ENCODE data around the gene MPST. TPM values are rescaled to one million over a fixed set of nuclear protein-coding genes. Genes with fewer than 3 reads are reported as not detected.

MPST gene
- polyA plus RNA-seq, 4 donors = 33.3 to 75.5 (median 46.1) TPM

DNA sequence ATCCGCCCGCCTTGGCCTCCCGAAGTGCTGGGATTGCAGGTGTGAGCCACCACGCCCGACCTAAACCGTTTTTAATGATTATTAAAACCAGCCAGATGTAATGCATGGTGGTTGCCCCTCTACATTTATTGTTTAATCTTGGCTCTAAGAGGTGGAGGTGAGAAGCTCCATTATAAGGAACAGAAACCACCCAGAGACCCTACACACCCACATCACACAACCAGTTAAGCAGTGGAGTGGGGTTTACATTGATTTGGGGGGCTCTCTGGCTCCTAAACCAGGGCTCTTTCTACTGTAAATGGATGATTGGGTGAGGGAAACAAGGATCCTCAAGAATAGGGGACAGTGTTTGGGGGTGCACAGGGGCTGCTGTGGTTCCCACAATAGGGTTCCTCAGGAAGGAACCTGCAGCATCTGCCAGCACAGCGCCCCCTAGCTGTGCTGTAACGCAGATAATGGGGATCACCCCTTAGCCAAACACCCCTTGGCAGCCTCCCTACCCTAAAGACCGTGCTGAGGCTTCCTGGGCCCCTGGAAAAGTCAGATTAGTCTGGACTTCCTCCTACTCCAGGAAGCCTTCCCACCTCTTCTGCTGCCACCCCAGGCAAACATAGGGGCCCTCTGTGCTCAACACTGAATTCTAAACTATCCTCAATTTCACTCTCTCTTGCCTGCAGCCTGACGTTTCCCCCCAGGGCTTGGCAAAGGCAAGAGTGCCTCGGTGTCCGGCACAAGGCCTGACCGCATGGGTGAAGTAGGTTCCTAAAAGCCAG is 2.4 kb downstream of the MPST start:
- DNase-seq (ENCODE audit: low read depth in 4 of 4, low spot score in 3 of 4) = no peak

GRCh38 chr22:37022483-37023337 is 3.2 kb downstream of the MPST start:
- DNase-seq (ENCODE audit: low read depth in 4 of 4, low spot score in 3 of 4) = no peak

GRCh38 chr22:37023743-37024338 is 4.3 kb downstream of the MPST start:
- no peak for DNase-seq (ENCODE audit: low read depth in 4 of 4, low spot score in 3 of 4)

DNA sequence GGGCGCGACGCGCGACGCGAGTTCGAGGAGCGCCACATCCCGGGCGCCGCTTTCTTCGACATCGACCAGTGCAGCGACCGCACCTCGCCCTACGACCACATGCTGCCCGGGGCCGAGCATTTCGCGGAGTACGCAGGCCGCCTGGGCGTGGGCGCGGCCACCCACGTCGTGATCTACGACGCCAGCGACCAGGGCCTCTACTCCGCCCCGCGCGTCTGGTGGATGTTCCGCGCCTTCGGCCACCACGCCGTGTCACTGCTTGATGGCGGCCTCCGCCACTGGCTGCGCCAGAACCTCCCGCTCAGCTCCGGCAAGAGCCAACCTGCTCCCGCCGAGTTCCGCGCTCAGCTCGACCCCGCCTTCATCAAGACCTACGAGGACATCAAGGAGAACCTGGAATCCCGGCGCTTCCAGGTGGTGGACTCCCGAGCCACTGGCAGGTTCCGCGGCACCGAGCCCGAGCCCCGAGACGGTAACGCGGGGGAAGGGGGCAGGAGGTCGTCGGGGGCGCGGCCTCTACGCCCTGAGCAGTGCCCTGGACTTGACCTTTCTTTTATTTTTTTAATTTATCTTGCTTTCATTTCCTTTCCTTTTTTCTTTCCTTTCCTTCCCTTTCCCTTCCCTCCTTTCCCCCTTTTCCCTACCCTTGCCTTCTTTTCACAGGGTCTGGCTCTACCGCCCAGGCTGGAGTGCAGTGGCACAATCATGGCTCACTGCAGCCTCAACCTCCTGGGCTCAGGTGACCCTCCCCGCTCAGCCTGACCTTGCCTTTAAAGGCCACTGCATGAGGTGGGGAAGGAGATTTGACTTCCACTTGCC is 5.0 kb downstream of the MPST start:
- DNase-seq (ENCODE audit: low read depth in 4 of 4, low spot score in 3 of 4) = no peak

DNA sequence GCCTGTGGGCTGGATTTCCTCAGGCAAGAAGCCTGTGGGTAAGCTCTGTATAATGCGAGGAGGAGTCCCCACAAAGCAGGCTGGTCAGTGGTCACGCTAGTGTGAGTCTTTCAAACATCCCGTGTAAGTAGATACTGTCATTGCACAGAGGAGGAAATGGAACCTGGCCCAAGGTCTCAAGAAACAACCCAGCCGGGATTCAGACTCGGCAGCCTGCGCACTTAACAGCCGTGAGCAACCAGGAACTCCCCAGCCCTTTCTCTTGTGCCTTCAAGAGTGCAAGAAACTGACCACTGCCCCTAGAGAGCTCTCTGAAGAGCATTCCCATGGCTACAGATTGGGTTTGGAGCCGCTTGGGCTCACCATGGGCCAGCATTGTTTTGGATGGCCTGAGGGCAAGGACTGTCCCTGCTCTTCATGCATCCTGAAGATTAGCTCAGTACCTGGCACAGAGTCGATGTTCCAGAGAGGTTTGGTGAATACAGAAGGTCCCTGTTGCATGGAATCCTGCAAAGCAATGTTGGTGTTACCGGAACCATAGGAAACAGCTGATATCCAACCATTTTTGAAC is 6.0 kb downstream of the MPST start:
- no peak for DNase-seq (ENCODE audit: low read depth in 4 of 4, low spot score in 3 of 4)

- DNase-seq (ENCODE audit: low read depth in 4 of 4, low spot score in 3 of 4) = no peak
Observed at GRCh38 chr22:37026325-37026724, 6.8 kb downstream of the MPST start.

DNA sequence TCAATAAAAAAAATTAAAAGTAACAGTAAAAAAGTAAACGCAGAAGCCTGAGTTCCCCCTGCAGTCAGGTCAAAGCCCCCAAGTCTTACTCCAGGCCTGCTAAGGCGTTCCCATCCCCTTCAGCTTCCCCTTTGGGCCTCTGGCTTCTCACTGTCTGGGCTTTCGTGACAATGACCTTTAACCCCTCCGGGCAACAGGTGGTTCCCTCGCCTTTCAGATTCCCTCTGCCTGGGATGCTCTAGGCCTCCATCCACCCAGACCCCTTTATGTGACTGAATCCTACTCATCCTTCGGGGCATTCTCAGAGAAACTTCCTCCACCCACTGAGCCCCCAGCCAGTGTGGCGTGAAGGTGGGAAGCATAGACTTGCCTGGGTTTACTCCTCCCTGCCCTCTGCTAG is 8.0 kb downstream of the MPST start:
- no peak for DNase-seq (ENCODE audit: low read depth in 4 of 4, low spot score in 3 of 4)

DNA sequence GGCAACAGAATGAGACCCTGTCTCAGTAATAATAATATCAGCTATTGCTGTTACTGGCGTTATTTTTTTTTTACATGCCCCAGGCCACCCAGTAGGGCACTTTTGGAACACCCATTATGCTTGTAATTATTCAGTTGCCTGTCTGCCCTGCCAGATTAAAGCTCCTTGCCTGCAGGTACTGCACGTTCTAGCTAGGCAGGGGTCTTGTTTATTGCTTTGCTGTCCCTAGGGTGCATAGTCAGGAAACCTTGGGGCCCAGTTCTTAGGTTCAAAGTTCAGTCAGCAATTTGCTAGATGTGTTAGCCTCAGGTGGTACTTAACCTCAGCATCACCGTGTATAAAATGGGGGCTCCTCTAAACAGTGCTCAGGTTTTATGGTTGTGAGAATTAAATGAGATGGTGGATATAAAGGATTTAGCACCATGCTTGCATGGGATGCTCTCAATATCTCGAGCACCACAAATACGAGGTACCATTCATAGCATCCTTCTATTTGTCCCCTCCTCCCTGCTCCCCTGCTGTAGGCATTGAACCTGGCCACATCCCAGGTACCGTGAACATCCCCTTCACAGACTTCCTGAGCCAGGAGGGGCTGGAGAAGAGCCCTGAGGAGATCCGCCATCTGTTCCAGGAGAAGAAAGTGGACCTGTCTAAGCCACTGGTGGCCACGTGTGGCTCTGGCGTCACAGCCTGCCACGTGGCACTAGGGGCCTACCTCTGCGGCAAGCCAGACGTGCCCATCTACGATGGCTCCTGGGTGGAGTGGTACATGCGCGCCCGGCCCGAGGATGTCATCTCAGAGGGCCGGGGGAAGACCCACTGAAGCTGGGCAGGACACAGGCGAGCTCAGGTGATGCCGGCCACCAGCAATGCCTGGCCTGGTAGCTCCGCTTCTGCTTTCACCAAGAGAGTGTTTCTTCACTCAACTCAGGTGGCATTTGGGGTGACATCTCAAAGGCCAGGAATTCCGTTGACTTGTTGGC is 9.4 kb downstream of the MPST start:
- DNase-seq (ENCODE audit: low read depth in 4 of 4, low spot score in 3 of 4) = no peak

GRCh38 chr22:37030560-37031281 is 11.2 kb downstream of the MPST start:
- DNase-seq (ENCODE audit: low read depth in 4 of 4, low spot score in 3 of 4) = no peak

DNA sequence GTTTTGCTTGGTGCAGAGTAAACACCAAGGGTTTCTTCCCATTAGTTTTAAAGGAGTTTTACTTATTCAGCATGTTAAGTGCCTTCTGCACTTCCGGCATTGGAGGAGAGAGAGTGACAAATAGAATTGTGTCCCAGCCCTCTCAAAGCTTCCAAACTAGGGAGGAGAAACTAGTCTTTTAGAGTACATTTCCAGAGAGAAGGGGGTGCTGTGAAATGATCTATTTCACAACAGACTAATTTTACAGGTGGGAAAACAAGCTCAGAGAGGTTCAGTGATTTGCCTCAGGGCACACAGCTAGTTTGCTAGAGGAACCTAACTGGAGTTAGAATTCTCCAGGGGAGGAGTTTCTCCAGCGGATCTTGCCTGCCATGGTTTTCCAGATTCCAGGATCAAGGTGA is 12.6 kb downstream of the MPST start:
- DNase-seq (ENCODE audit: low read depth in 4 of 4, low spot score in 3 of 4) = no peak

- peak in 1 of 4 donors; percentile 54 for DNase-seq (ENCODE audit: low read depth in 4 of 4, low spot score in 3 of 4)
Observed at GRCh38 chr22:37032535-37033460, 13.3 kb downstream of the MPST start.

DNA sequence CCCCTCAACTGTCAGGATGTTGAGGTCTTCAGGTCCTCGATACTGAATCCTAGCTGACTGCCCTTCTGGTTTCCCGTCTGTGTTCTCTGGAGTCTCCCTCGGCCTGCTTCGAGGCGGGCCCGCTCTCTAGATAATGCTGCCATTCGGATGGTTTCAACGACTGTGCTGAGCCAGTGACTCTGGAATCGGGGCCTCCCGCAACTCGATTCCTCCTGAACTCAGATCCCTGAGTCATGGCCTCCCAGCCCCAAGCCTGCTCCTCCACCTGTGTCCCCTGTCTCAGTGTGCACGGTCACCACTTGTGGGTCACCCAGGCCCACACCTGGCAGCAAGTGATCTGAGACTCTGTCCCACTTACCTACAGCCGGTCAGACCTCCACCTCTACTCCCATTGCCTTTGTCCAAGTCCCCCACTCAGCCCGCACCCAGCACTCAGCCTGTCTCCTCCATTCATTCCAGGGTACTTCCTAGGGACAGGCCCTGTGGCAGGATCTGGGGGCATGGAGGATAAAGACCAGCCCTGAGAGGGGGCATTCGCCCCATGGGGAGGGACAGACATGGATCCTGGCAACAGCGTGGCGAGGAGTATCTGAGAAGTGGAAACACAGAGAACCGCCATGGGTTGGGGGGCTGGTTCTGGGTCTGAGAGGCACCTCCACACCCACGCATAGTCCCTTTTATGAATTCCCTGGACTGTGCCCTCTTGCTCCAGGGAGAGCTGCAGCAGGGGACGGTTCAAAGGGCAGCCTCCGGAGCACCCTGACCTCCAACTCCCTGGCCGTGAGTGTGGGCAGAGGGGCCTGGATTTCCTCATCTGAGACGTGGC is 14.3 kb downstream of the MPST start:
- DNase-seq (ENCODE audit: low read depth in 4 of 4, low spot score in 3 of 4) = no peak

DNA sequence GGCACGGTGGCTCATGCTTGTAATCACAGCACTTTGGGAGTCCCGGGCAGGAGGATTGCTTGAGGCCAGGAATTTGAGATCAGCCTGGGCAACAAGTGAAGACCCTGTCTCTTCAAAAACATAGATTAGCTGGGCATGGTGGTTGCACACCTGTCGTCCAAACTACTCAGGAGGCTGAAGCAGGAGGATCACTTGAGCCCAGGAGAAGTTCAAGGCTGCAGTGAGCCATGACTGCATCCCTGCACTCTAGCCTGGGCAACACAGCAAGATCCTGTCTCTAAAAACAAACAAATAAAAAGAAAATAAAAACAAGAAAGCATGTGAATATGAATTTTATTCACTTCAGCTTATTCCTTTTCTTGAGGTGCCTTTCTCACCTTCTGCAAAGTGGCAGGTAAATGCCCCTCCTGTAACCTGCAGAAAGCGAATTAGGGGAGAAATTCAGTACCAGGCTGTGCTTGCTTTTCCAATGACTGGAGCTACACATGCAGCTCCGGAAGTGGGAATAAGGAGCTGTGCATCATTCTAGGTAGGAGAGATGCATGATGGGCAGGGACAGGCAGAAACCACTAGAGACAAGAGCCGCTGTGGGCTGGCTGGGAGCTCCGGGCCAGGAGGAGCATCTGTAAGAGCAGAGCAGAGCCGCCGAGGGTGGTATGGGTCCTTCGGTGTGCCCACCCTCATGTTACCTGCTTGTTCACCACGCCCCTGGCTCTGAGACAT is 17.3 kb downstream of the MPST start:
- DNase-seq (ENCODE audit: low read depth in 4 of 4, low spot score in 3 of 4) = no peak

DNA sequence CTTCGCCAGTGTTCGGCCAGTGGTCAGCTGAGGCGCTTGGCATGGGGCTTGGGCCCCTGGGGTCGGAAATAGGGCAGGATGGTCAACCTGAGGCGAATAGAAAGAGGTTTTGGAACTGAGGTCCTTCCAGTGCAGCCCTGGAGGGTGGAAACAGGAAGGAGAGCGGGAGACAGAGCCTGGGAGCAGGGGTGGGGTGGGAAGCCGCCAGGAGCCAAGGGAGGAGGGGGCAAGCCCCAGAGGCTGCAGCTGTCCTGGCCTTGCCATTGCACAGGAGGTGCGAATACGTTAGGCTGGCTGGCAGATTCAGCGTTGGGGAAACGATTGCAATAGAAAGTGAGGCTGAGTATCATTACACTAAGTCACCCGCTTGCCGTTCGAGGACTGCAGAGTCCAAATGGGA is 18.1 kb downstream of the MPST start:
- no peak for DNase-seq (ENCODE audit: low read depth in 4 of 4, low spot score in 3 of 4)

DNA sequence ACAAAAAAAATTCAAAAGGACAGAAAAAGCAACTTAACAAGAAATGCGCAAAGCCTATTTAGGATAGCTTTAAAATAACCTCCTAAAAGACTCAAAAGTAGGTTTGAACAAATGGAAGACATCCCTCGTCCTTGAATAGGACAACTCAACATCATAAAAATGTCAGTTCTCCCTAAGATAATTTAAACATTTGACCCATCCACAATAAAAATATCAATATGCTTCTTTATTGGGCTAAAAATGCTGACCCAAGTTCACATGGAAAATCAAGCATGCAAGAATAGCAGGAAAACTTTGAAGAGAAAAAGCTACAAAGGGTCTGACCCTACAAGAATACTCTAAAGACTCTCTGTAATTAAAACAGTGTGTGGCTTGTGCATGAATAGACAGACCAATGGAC is 19.9 kb downstream of the MPST start:
- no peak for DNase-seq (ENCODE audit: low read depth in 4 of 4, low spot score in 3 of 4)

All from left renal pelvis (tissue), 4 donors.